NB4 (cell line): ENCODE measurements around the gene GPR68.
"Not testable (repeated sequence)": the region's sequence is repeated elsewhere in the genome, so short reads cannot be mapped to it uniquely, and the experiment has no call there.

Experiments used
- DNase-seq: peaks from one replicate; pipeline ENCODE4 v3.0.0; 2010; ENCODE audit warnings: low read depth
- H3K4me3 ChIP-seq: one replicate; pipeline ENCODE4 v1.5.1; 2011; ENCODE audit warnings: mild to moderate bottlenecking, low read depth, low read length, moderate library complexity
- MYC ChIP-seq: IDR thresholded peaks from 2 replicates; pipeline ENCODE4 v1.6.1; 2011; ENCODE audit warnings: low read depth, low read length
- POLR2A ChIP-seq: IDR thresholded peaks from 2 replicates; pipeline ENCODE4 v1.6.1; 2011; ENCODE audit warnings: mild to moderate bottlenecking; ENCODE audit not compliant: insufficient read length; ENCODE audit errors: extremely low read depth
- TF ChIP-seq, protein P1 (sequence below): IDR thresholded peaks from one replicate; pipeline ENCODE4 v1.5.1; 2012; ENCODE audit warnings: low read depth, low read length
- TF ChIP-seq, protein P2 (sequence below): IDR thresholded peaks from 2 replicates; pipeline ENCODE4 v1.6.1; 2011; ENCODE audit warnings: low read depth, low read length

The GPR68 gene

DNA sequence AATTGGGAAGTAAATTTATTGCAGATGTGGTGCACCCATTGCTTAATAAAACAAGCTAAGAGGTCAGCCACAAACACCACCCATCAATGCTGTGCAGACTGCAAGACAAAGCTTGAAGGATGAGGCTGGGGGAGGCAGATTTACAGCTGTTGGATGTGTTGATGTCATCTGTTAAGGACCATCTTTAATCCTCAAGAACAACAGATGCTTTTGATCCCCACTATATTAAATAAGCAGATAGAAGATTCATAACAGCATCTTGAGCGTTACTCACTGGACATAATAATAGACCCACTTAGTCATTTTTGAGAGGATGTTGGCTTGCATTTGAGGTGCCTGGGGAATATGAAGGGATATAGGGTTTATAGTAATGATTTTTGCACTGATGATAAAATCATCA lies 58.8 kb downstream of the GPR68 start:
- no peak overlapping the region for H3K4me3 ChIP-seq
- TF ChIP-seq MYC = no peak
- TF ChIP-seq, protein P1, sequence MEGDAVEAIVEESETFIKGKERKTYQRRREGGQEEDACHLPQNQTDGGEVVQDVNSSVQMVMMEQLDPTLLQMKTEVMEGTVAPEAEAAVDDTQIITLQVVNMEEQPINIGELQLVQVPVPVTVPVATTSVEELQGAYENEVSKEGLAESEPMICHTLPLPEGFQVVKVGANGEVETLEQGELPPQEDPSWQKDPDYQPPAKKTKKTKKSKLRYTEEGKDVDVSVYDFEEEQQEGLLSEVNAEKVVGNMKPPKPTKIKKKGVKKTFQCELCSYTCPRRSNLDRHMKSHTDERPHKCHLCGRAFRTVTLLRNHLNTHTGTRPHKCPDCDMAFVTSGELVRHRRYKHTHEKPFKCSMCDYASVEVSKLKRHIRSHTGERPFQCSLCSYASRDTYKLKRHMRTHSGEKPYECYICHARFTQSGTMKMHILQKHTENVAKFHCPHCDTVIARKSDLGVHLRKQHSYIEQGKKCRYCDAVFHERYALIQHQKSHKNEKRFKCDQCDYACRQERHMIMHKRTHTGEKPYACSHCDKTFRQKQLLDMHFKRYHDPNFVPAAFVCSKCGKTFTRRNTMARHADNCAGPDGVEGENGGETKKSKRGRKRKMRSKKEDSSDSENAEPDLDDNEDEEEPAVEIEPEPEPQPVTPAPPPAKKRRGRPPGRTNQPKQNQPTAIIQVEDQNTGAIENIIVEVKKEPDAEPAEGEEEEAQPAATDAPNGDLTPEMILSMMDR = no peak
- TF ChIP-seq POLR2A = no peak
- TF ChIP-seq, protein P2, sequence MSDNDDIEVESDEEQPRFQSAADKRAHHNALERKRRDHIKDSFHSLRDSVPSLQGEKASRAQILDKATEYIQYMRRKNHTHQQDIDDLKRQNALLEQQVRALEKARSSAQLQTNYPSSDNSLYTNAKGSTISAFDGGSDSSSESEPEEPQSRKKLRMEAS = no peak
- no peak for DNase-seq

DNA sequence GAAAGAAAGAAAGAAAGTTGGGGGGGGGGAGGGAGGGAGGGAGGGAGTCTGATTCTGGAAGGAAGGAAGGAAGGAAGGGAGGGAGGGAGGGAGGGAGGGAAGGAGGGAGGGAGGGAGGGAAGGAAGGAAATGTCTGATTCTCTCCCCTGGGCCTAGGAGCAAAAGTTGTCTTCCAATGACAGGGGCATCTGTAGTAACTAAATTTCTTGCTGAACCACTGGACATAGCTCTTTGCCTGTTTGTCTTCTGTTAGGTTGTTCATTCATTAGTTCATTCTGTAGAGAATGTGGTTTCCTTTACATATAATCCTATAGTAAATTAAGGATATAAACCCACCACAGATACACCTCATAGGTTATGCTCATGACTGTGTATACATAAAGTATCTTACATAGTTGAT lies 59.9 kb downstream of the GPR68 start:
- no peak overlapping the region for H3K4me3 ChIP-seq
- DNase-seq = no peak
- TF ChIP-seq POLR2A = no peak
- TF ChIP-seq, protein P1 = no peak
- TF ChIP-seq MYC = no peak
- TF ChIP-seq, protein P2 = no peak

GRCh38 chr14:91182753-91183152 lies 61.8 kb downstream of the GPR68 start:
- not testable (repeated sequence) for DNase-seq, H3K4me3 ChIP-seq
